NCI-H345 treated with DMSO at 0.1 percent for 48 hours (cell line): Measurements from ENCODE around the gene LONRF3.

Source experiments
- DNase-seq: peaks from one replicate; lab custom pipeline; 2025; ENCODE audit not compliant: unreplicated experiment; lab: John Stamatoyannopoulos, UW

LONRF3 gene

DNA sequence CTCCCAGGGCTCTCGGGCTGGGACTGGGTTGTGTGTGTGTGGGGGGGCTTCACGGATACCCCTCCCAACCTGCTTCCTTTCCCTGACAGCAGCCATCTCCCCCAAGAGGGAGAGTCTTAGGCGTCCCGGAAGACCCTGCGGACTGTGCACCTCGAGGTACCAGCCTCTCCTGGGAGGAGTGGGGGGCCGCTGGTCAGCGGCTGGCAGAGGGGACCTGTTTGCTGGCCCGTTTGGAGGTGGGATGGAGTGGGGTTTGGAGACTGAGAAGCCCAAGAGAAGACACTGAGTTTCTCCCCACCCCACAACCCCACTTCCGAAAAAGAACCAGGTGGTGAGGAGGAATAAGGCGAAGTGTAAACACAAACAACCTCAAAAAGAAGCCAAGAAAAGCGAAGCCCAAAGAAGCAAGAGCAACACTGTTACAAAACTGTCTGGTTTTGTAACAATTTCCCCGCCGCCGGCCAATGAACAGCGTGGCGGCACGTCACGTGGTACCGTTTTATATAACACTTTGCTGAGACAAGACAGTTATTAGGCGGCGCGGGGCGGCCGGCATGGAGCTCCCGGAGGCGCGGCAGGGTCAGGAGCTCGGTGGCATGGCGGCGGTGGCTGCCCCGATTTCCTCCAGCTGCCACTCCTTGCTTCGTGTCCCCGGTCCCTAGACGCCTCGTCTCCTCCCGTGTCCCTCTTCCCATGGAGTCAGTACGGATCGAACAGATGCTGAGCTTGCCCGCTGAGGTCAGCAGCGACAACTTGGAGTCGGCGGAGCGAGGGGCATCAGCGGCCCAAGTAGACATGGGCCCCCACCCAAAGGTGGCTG, at the start of gene LONRF3:
Gene LONRF3, plus strand, starts transcription at position 531 of the 820 bp plus-strand sequence. Its CDS starts 163 bp downstream, at position 694.
- DNase-seq, result no peak

- no peak for DNase-seq
Measured at GRCh38 chrX:118928151-118928550, 46.3 kb upstream of the LONRF3 start.

GRCh38 chrX:118935352-118935751, 39.1 kb upstream of the LONRF3 start:
- DNase-seq, result no peak

DNA sequence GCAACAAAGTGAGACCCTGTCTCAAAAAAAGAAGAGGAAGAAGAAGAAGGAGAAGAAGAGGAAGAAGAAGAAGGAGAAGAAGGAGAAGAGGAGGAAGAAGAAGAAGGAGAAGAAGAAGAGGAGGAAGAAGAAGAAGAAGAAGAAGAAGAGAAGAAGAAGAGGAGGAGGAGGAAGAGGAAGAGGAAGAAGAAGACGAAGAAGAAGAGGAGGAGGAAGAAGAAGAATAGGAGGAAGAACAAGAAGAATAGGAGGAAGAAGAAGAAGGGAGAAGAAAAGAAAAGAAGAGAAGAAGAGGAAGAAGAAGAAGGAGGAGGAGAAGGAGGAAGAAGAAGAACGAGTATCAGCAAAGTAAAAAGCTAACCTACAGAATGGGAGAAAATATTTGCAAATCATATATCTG, 33.3 kb upstream of the LONRF3 start:
- no peak for DNase-seq

GRCh38 chrX:118943102-118943501, 31.3 kb upstream of the LONRF3 start:
- no peak for DNase-seq

DNA sequence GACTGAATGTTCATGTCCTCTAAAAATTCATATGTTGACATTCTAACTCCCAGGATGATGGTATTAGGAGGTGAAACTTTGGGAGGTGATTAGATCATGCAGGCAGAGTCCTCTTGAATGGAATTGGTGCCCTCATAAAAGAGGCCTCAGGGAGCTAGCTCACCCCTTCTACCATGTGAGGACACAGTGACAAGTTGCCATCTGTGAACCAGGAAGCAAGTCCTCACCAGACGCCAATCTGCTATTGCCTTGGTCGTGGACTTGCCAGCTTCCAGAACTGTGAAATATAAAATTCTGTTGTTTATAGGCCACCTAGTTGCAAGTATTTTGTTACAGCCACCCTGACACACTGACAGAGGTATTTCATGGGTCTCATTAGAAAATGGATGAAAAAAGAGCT, 28.5 kb upstream of the LONRF3 start:
- no peak for DNase-seq

DNA sequence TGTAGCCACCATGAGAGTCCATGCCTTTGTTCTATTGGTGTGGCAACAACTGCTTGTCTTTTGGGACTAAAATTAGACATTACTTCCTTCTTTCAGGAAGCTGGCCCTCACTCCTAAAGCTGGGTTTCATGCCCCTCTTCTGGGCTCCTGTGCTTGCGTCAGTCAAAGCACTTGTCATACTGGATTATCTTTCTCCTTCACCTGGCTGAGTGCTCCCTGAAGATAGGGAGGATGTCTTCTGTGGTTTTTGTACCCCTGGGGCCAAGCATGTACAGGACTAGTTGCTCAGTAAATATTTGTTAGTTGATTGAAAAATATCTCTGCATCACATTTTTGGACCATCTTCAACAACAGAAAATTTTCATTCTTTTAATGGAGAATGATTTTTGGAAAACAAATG, 26.1 kb upstream of the LONRF3 start:
- DNase-seq, result no peak

DNA sequence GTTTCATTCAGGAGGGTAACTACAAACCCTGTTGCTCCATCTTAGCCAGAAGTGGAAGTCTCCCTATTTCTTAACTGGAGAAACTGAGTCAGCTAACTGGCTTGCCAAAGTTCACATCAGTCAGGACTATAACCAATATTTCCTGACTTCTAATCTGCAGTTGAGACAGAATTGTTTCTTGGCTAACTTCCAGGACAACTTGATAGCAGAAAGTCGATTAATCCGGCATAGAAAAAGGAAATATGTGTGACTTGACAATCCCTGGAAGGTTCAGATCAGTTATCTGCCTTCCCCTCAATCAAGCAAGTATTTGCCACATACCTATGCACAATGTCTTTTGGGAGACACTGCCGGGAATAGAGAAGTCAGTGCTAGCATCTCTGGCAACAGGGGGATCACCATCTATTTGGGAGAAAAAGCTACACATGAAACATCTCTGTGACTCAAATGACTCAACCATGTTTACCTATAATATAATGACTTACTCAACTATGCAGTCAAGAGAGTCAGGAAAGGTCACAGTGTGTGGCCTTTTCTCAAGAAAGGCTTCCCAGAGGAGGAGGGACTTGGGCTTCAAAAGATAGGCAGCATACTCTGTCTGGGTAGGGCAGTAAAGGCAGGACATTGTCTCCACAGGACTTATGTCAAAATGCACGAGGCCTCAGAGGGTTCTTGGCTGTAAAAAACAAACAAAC, 12.4 kb upstream of the LONRF3 start:
- DNase-seq, result no peak

- DNase-seq, result no peak
Measured at GRCh38 chrX:118963159-118963558, 11.3 kb upstream of the LONRF3 start.

- DNase-seq, result no peak
Measured at GRCh38 chrX:118964252-118964651, 10.2 kb upstream of the LONRF3 start.

DNA sequence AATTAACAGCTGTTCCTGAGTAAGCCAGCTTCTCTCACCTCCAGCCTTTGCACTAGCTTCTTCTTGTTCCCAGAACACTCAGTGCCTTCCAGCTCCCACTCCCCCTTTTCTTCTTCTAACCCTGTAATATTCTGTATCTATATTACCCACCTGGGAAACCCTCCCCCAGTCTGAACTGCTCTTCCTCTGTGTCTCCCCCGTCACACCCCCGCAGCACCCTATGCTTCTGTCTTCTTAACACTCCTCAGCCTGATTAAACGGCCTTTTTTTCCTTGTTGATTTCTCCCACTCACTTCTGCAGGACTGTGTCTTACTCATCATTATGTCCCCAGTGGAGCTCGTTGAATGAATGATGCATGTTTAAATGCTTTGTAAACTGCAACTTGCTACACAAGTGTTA, 9.0 kb upstream of the LONRF3 start:
- DNase-seq, result no peak

DNA sequence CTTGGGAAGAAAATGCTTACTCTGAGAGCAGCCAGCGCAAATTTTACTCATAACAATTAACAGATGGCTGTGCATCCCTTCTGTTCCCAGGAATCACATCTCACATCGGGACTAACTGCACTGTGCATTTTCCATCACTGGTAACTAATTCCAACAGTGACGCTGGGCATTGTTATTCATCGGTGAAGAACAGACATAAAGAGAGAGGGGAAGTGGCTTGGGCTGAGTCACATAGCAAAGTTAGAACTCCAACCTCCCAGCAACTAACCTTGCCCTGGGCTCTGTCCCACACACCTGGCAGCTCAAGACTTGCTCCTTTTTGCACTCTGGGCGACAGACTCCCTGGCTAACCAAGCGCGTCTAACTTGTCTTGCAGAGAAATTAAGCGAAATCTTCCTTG, 6.4 kb upstream of the LONRF3 start:
- no peak for DNase-seq

- peak; percentile 22 for DNase-seq
Measured at GRCh38 chrX:118971552-118971951, 2.9 kb upstream of the LONRF3 start.

DNA sequence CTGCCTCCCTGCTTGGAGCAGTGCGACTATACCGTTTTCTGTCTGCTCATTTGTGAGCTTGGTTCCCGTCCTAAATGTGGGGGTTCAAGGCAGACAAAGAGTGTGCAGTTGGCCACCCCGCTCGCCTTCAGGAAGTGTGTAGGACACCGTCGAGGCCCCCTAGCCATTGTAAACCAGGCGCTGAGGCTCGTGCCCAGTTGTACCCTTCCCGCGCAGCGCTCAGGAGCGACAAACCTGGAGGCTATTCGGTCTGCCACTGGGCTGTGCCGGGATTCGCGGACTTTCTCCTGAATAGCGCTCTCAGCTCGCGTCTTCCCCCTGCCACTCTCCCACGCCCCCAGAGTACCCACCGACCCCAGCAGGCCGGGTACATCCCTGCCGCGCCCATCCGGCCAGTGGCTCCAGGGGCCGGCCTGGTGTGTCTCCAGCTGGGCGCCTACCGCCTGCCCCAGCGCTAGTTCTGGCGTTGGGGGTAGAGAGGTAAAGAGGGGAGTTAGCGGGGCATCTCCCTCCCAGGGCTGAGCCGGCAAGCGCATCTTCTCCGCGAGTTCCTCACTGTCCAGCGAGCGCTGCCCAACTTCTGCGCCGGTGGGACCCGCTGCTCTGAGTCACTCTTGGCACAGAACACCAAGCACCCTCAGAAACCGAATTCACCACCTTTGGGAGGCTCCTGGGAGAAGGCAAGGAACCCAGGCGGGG, 880 bp upstream of the LONRF3 start:
- no peak for DNase-seq

DNA sequence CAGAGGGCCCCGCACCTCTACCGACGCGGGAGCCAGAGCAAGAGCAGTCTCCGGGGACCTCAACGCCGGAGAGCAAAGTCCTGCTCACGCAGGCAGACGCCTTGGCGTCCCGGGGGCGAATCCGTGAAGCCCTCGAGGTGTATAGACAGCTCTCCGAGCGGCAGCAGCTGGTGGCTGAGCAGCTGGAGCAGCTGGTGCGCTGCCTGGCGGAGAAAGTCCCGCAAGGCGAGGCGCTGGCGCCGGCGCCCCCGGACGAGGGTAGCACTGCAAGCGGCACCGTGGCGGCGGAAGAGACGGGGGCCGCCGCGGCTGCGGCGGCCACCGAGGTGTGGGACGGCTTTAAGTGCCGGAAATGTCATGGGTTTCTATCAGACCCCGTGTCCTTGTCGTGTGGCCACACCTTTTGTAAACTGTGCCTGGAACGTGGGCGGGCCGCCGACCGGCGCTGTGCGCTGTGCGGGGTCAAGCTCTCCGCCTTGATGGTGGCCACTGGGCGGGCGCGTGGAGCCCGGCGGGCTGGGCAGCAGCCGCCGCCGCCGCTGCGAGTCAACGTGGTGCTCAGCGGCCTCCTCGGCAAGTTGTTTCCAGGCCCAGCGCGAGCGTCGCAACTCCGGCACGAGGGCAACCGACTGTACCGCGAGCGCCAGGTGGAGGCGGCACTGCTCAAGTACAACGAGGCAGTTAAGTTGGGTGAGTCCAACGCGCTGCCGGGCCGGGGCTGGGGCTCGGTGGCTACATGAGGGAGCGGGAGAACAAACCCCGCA, 672 bp downstream of the LONRF3 start:
- DNase-seq, result peak; percentile 11

DNA sequence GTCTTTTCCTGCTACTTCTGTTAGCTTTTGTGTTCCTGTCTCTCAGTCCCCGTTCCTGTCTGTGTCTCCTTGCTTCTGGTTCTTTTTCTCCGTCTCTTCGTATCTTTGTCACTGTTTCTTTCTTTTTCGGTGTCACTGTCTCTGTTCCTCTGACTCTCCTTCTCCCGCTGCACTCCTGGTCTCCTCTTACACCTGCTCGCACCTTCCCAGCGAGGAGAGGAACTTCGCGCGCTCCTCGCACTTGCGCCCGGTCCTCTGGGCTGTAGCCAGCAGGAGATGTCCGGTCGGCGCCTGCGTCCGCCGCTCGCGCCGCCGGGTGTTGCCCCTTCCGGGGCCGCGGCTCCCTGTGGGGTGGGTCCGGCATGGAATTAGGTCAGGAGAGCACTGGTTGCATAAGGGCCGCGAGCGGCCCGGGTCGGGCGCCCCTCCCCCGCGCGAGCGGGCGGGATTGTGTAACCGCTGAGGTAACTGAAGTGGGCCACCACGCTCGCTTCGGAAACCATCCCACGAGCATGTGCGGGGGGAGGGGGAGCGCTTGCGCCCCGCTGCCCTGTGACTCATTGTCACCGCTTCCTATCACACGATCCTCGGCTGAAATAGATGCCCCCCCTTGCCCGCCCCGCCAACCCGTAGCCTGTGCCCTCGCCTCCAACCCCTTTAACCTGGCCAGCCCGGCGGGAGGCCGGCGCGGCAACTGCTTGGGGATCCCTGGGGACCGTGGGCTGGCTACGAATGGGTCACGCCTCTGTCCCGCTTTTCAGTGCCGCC, 1.6 kb downstream of the LONRF3 start:
- DNase-seq, result peak; percentile 3

GRCh38 chrX:118976599-118977340, 2.4 kb downstream of the LONRF3 start:
- DNase-seq, result no peak

- DNase-seq, result no peak
Measured at GRCh38 chrX:118977424-118977823, 3.0 kb downstream of the LONRF3 start.

DNA sequence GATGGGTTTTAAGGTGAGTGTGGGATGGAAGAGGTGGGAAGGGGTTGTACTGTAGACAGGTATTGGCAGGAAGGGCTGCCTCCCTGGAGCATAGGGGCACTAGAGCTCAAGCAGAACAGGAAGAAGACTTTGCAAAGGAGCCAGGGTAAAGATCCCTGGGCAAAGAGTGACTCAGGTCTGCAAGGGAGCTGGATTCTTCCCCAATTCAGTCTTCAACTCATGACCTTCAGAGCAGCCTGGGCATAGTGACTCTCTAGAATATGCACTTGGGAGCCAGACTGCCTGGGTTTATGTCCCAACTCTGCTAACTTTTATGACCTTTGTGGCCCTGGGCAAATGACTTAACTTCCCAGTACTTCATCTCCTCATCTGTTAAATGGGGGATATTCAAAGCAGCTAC, 4.0 kb downstream of the LONRF3 start:
- DNase-seq, result no peak

DNA sequence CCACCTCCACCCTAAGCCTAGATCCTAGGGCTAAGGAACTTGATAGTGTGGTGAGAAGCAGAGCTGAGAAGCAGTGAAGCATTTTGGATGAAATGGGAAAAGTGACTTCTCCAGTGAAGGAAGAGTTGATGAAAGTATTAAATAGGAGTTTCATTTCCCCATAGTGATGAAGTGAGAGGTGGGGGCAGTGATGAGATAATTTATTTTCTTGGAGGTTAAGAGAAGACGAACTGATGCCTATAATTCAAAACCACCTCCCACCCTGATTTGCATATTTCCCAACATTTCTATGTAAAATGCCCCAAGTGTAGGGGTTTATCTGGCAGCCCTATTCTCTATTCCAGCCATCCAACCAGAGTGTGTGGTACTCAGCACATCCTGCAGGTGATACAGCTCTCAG, 6.3 kb downstream of the LONRF3 start:
- DNase-seq, result no peak
